HEK293 (cell line): ENCODE measurements around the gene FOSL1.
A peak's percentile ranks its signal among the peaks of the same experiment; 100 is the strongest.

Source experiments
- CTCF ChIA-PET: fragments of 350-600 bp; formaldehyde crosslinking; extraction: SDS; loops from one replicate; lab custom pipeline; 2021; ENCODE audit warnings: antibody characterized with exemption; lab: Yijun Ruan, JAX
- POLR2A ChIA-PET: fragments of 300-600 bp; formaldehyde crosslinking; extraction: SDS; loops from one replicate; lab custom pipeline; 2020; ENCODE audit warnings: antibody characterized with exemption, inconsistent platforms; lab: Yijun Ruan, JAX
- H3K27ac ChIP-seq: fragments of 200-500 bp; sonication (Bioruptor generic); 2 replicates; pipeline ENCODE4 v1.5.1; 2014; ENCODE audit warnings: low read depth, low read length, control low read depth, inconsistent platforms; ENCODE audit errors: extremely low read depth
- H3K36me3 ChIP-seq, 2 experiments: fragments of 200-500 bp in 1 of 2; sonication (Bioruptor generic) in 1 of 2; 1 replicate in 1 of 2; 2 replicates in 1 of 2; pipeline ENCODE4 v1.5.1; 2014 to 2017; ENCODE audit warnings: inconsistent platforms in 2 of 2, low read length in 2 of 2; ENCODE audit not compliant: control insufficient read depth in 2 of 2, insufficient read depth in 1 of 2
- H3K4me1 ChIP-seq: fragments of 200-500 bp; sonication (Bioruptor generic); 2 replicates; pipeline ENCODE4 v1.5.1; 2014; ENCODE audit warnings: mild to moderate bottlenecking, low read length, inconsistent platforms; ENCODE audit not compliant: control insufficient read depth, insufficient read depth
- H3K4me3 ChIP-seq: 2 replicates; pipeline ENCODE4 v1.5.1; 2011; ENCODE audit warnings: low read depth, mild to moderate bottlenecking, control low read depth, low read length, moderate library complexity
- H3K9me3 ChIP-seq: fragments of 200-500 bp; sonication (Bioruptor generic); 2 replicates; pipeline ENCODE4 v1.5.1; 2014; ENCODE audit warnings: low read depth, low read length, inconsistent platforms; ENCODE audit not compliant: control insufficient read depth, insufficient read depth
- EGR2 ChIP-seq: fragments of 450-650 bp; formaldehyde crosslinking; IDR thresholded peaks from 2 replicates; pipeline ENCODE4 v1.5.1; 2016; ENCODE audit warnings: low read depth, missing biosample characterization, missing genetic modification characterization
- GLI4 ChIP-seq: fragments of 450-650 bp; formaldehyde crosslinking; IDR thresholded peaks from 2 replicates; pipeline ENCODE4 v1.5.1; 2016; ENCODE audit warnings: missing biosample characterization, missing genetic modification characterization
- MEIS1 ChIP-seq: sonication (generic); formaldehyde crosslinking; IDR thresholded peaks from 2 replicates; pipeline ENCODE4 v1.8.1; 2022; ENCODE audit warnings: missing genetic modification reagents, mild to moderate bottlenecking, borderline replicate concordance
- SALL2 ChIP-seq: fragments of 450-650 bp; formaldehyde crosslinking; IDR thresholded peaks from 2 replicates; pipeline ENCODE4 v1.5.0; 2017; ENCODE audit warnings: missing biosample characterization, mild to moderate bottlenecking, missing genetic modification characterization, borderline replicate concordance
- SCRT2 ChIP-seq: fragments of 450-650 bp; formaldehyde crosslinking; IDR thresholded peaks from 2 replicates; pipeline ENCODE4 v1.5.1; 2016; ENCODE audit warnings: missing biosample characterization, missing genetic modification characterization
- ZBTB6 ChIP-seq: fragments of 450-650 bp; formaldehyde crosslinking; IDR thresholded peaks from 2 replicates; pipeline ENCODE4 v1.5.1; 2017; ENCODE audit warnings: missing biosample characterization, missing genetic modification characterization
- ZNF112 ChIP-seq: fragments of 450-650 bp; formaldehyde crosslinking; IDR thresholded peaks from 2 replicates; pipeline ENCODE4 v1.5.0; 2017; ENCODE audit warnings: missing biosample characterization, missing genetic modification characterization
- ZNF174 ChIP-seq: fragments of 450-650 bp; formaldehyde crosslinking; IDR thresholded peaks from 2 replicates; pipeline ENCODE4 v1.5.0; 2017; ENCODE audit warnings: missing biosample characterization, mild to moderate bottlenecking, missing genetic modification characterization
- ZNF175 ChIP-seq: fragments of 450-650 bp; formaldehyde crosslinking; IDR thresholded peaks from 2 replicates; pipeline ENCODE4 v1.5.1; 2016; ENCODE audit warnings: missing biosample characterization, missing genetic modification characterization
- ZNF23 ChIP-seq: fragments of 450-650 bp; formaldehyde crosslinking; IDR thresholded peaks from 2 replicates; pipeline ENCODE4 v1.5.1; 2016; ENCODE audit warnings: missing biosample characterization, missing genetic modification characterization, borderline replicate concordance
- ZNF341 ChIP-seq: fragments of 450-650 bp; formaldehyde crosslinking; IDR thresholded peaks from 2 replicates; pipeline ENCODE4; 2016; ENCODE audit warnings: low read depth, missing biosample characterization, missing genetic modification characterization
- ZNF501 ChIP-seq: fragments of 450-650 bp; formaldehyde crosslinking; IDR thresholded peaks from 2 replicates; pipeline ENCODE4 v1.5.1; 2016; ENCODE audit warnings: missing biosample characterization, missing genetic modification characterization
- ZNF513 ChIP-seq: fragments of 450-650 bp; IDR thresholded peaks from 2 replicates; pipeline ENCODE4 v1.5.1; 2018; ENCODE audit warnings: missing biosample characterization, missing genetic modification characterization
- ZNF555 ChIP-seq: fragments of 450-650 bp; formaldehyde crosslinking; conservative IDR thresholded peaks from 2 replicates; pipeline ENCODE4 v1.5.1; 2017; ENCODE audit warnings: missing biosample characterization, mild to moderate bottlenecking, missing genetic modification characterization, inconsistent platforms
- ZNF621 ChIP-seq: fragments of 450-650 bp; formaldehyde crosslinking; IDR thresholded peaks from 2 replicates; pipeline ENCODE4 v1.5.1; 2017; ENCODE audit warnings: missing biosample characterization, missing genetic modification characterization
- ZNF624 ChIP-seq: fragments of 450-650 bp; formaldehyde crosslinking; IDR thresholded peaks from 2 replicates; pipeline ENCODE4 v1.5.1; 2017; ENCODE audit warnings: missing biosample characterization, missing genetic modification characterization
- ZNF629 ChIP-seq: fragments of 450-650 bp; formaldehyde crosslinking; IDR thresholded peaks from 2 replicates; pipeline ENCODE4 v1.5.1; 2017; ENCODE audit warnings: missing biosample characterization, missing genetic modification characterization
- ZSCAN5A ChIP-seq: fragments of 450-650 bp; formaldehyde crosslinking; IDR thresholded peaks from 2 replicates; pipeline ENCODE4 v1.5.1; 2016; ENCODE audit warnings: missing biosample characterization, missing genetic modification characterization
- TF ChIP-seq, protein P1 (sequence below): fragments of 450-650 bp; formaldehyde crosslinking; IDR thresholded peaks from 2 replicates; pipeline ENCODE4 v1.5.1; 2017; ENCODE audit warnings: missing biosample characterization, missing genetic modification characterization

The FOSL1 gene

GRCh38 chr11:65852508-65853245 is 47.5 kb downstream of the FOSL1 start:
- ChIA-PET CTCF (interaction anchor here (0.6 to 4.5 kb wide), 7 partner anchors 10 to 312 kb away, joined by 3 to 22 read pairs (median 4); no protein-coding TSS in a partner anchor), POLR2A (interaction anchor here (0.9 to 2.4 kb wide), 4 partner anchors 9 to 38 kb away, joined by 3 to 11 read pairs (median 4); partner anchors contain the start of gene CCDC85B)
- Histone ChIP-seq H3K4me3 (no peak overlapping the region), H3K36me3 (peaks cover 0 to 56% of the 10 kb centered on the region in 2 experiments; a peak in 1 of 3 replicates), H3K9me3 (no peaks in the 10 kb centered on the region), H3K4me1 (no peaks in the 10 kb centered on the region), H3K27ac (no peak overlapping the region)
- TF ChIP-seq, protein P1, sequence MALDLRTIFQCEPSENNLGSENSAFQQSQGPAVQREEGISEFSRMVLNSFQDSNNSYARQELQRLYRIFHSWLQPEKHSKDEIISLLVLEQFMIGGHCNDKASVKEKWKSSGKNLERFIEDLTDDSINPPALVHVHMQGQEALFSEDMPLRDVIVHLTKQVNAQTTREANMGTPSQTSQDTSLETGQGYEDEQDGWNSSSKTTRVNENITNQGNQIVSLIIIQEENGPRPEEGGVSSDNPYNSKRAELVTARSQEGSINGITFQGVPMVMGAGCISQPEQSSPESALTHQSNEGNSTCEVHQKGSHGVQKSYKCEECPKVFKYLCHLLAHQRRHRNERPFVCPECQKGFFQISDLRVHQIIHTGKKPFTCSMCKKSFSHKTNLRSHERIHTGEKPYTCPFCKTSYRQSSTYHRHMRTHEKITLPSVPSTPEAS (tag by site-specific recombination), result peak; percentile 46; the same call in 1 of the 2 replicates
- no peak for TF ChIP-seq ZNF624 (tag by site-specific recombination)

DNA sequence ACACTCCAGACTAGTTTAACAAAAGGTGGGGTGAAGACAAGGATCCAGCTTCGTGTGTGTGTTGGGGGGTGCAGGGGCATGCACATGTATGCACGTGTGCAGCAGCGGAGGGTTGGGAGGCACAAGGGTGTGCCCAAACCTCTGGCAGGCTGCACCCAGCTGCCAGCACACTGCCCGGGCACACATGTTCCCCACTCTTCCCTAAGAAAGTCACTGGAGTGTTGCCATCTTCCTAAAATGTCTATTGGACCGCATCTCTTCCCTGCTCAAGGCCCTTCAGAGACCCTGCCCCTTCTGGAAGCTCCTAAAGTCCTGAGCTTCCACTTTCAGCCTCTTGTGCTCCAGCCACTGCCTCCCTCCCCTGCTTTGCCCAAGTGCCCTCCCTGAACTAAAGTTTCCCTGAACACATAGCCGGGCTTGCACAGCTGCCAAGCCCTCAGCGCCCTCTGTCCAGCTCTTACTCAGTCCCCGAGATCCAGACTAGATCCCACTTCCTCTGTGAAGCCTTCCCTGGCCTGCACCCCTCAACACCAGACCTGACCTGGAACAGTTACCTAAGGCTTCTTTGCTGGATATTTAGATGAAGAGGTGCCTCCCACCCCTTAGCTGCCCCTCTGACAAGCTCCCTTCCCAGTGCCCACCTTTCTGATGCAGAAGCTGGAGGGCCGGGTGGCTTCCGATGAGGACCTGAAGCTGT is 48.2 kb downstream of the FOSL1 start:
- no peaks in the 10 kb centered on the region for H3K4me1 ChIP-seq
- POLR2A ChIA-PET, result interaction anchor here (0.6 to 4.3 kb wide), 10 partner anchors 8 to 136 kb away, joined by 3 to 33 read pairs (median 4); partner anchors contain the start of genes CCDC85B, FIBP and MUS81
- no peak for TF ChIP-seq ZNF629 (tag by site-specific recombination)
- no peak for TF ChIP-seq ZNF555
- no peak for TF ChIP-seq ZNF513 (tag by site-specific recombination)
- no peak for TF ChIP-seq ZNF112
- no peak for TF ChIP-seq ZSCAN5A (tag by site-specific recombination)
- TF ChIP-seq ZNF501 (tag by site-specific recombination), result no peak
- TF ChIP-seq SCRT2 (tag by site-specific recombination), result no peak
- no peak for TF ChIP-seq GLI4 (tag by site-specific recombination)
- TF ChIP-seq ZNF621, result no peak
- TF ChIP-seq ZNF23 (tag by site-specific recombination), result no peak
- no peak for TF ChIP-seq EGR2 (tag by site-specific recombination)
- no peak for TF ChIP-seq ZNF341 (tag by site-specific recombination)
- TF ChIP-seq ZBTB6 (tag by site-specific recombination), result no peak
- no peak for TF ChIP-seq ZNF175 (tag by site-specific recombination)
- TF ChIP-seq MEIS1 (CRISPR knock-in tag), result no peak
- no peak for TF ChIP-seq ZNF174 (tag by site-specific recombination)
- no peak for TF ChIP-seq SALL2
- TF ChIP-seq, all 188 proteins: peak for 0
- peaks cover 0 to 56% of the 10 kb centered on the region in 2 experiments; a peak in 1 of 3 replicates for H3K36me3 ChIP-seq
- CTCF ChIA-PET, result interaction anchor here (0.6 to 4.5 kb wide), 13 partner anchors 8 to 525 kb away, joined by 3 to 22 read pairs (median 3); partner anchors contain the start of genes KAT5 and MUS81
- H3K4me3 ChIP-seq, result no peak overlapping the region
- H3K9me3 ChIP-seq, result no peaks in the 10 kb centered on the region
- no peak overlapping the region for H3K27ac ChIP-seq
